Type B pancreatic cell (in vitro differentiated cells): ENCODE measurements around the gene PTPN23. TPM values are rescaled to one million over a fixed set of nuclear protein-coding genes. Genes with fewer than 3 reads are reported as not detected.

ENCODE experiments used
- DNase-seq: peaks from one replicate; pipeline ENCODE4 v3.0.0; 2021; ENCODE audit warnings: mixed read lengths; ENCODE audit not compliant: unreplicated experiment; ENCODE audit errors: extremely low spot score
- H3K27ac Mint-ChIP-seq: 2 replicates; pipeline ENCODE4 v1.8.0; 2021; ENCODE audit warnings: mild to moderate bottlenecking, mixed read lengths
- H3K27me3 Mint-ChIP-seq: 2 replicates; pipeline ENCODE4 v1.8.0; 2021; ENCODE audit warnings: mixed read lengths
- H3K36me3 Mint-ChIP-seq: 2 replicates; pipeline ENCODE4 v1.8.0; 2021; ENCODE audit warnings: mixed read lengths
- H3K4me1 Mint-ChIP-seq: one replicate; pipeline ENCODE4 v1.8.0; 2021; ENCODE audit warnings: mixed read lengths; ENCODE audit not compliant: unreplicated experiment
- H3K4me3 Mint-ChIP-seq: 2 replicates; pipeline ENCODE4 v1.8.0; 2021; ENCODE audit warnings: mild to moderate bottlenecking, mixed read lengths
- H3K9me3 Mint-ChIP-seq: 2 replicates; pipeline ENCODE4 v1.8.0; 2021; ENCODE audit warnings: mixed read lengths
- CTCF ChIP-seq: fragments of 200-600 bp; sonication (generic); conservative IDR thresholded peaks from 2 replicates; pipeline ENCODE4 v1.5.0; 2021; ENCODE audit warnings: antibody characterized with exemption, mild to moderate bottlenecking
- total RNA-seq: library from RNA; stranded (reverse); gene quantifications from 2 replicates; pipeline ENCODE4 v1.2.1, GENCODE V29; 2021; ENCODE audit warnings: low replicate concordance

PTPN23 gene
- total RNA-seq, 1 donor from 2014 or later, result 52.5 TPM

- peaks cover 7% of the 10 kb centered on the region for H3K27me3 Mint-ChIP-seq
- H3K27ac Mint-ChIP-seq, result no peak overlapping the region
- no peak overlapping the region for H3K4me3 Mint-ChIP-seq
- peaks cover 4% of the 10 kb centered on the region for H3K36me3 Mint-ChIP-seq
- TF ChIP-seq CTCF, result no peak
- no peak for DNase-seq
- H3K4me1 Mint-ChIP-seq, result peaks cover 15% of the 10 kb centered on the region
- H3K9me3 Mint-ChIP-seq, result no peaks in the 10 kb centered on the region
Observed at GRCh38 chr3:47376393-47376792, 4.4 kb upstream of the PTPN23 start.

GRCh38 chr3:47377186-47377585 is 3.6 kb upstream of the PTPN23 start:
- no peaks in the 10 kb centered on the region for H3K9me3 Mint-ChIP-seq
- H3K36me3 Mint-ChIP-seq, result peaks cover 4% of the 10 kb centered on the region
- peaks cover 7% of the 10 kb centered on the region for H3K27me3 Mint-ChIP-seq
- H3K4me3 Mint-ChIP-seq, result no peak overlapping the region
- DNase-seq, result no peak
- H3K4me1 Mint-ChIP-seq, result peaks cover 21% of the 10 kb centered on the region
- TF ChIP-seq CTCF, result no peak
- no peak overlapping the region for H3K27ac Mint-ChIP-seq

- Mint-ChIP-seq H3K4me1 (peaks cover 28% of the 10 kb centered on the region), H3K4me3 (peak overlapping the region; percentile 25), H3K27ac (peak overlapping the region; percentile 43), H3K36me3 (peaks cover 9% of the 10 kb centered on the region), H3K9me3 (no peaks in the 10 kb centered on the region), H3K27me3 (no peaks in the 10 kb centered on the region)
- no peak for TF ChIP-seq CTCF
- DNase-seq, result no peak
Observed at GRCh38 chr3:47378869-47379268, 2.0 kb upstream of the PTPN23 start.

- DNase-seq, result no peak
- TF ChIP-seq CTCF, result no peak
- Mint-ChIP-seq H3K9me3 (no peaks in the 10 kb centered on the region), H3K27me3 (no peaks in the 10 kb centered on the region), H3K27ac (peak overlapping the region; percentile 100), H3K4me1 (peaks cover 28% of the 10 kb centered on the region), H3K36me3 (peaks cover 9% of the 10 kb centered on the region), H3K4me3 (peak overlapping the region; percentile 100)
Observed at GRCh38 chr3:47379411-47379899, 1.4 kb upstream of the PTPN23 start.

- Mint-ChIP-seq H3K4me3 (peak overlapping the region; percentile 100), H3K36me3 (peaks cover 9% of the 10 kb centered on the region), H3K4me1 (peaks cover 28% of the 10 kb centered on the region), H3K27me3 (no peaks in the 10 kb centered on the region), H3K9me3 (no peaks in the 10 kb centered on the region), H3K27ac (peak overlapping the region; percentile 100)
- no peak for DNase-seq
- TF ChIP-seq CTCF, result no peak
Observed at GRCh38 chr3:47380026-47380600, 708 bp upstream of the PTPN23 start.
